ENCODE results near the gene DYTN.
A peak's percentile ranks its signal among the peaks of the same experiment; 100 is the strongest.

Gene DYTN

DNA sequence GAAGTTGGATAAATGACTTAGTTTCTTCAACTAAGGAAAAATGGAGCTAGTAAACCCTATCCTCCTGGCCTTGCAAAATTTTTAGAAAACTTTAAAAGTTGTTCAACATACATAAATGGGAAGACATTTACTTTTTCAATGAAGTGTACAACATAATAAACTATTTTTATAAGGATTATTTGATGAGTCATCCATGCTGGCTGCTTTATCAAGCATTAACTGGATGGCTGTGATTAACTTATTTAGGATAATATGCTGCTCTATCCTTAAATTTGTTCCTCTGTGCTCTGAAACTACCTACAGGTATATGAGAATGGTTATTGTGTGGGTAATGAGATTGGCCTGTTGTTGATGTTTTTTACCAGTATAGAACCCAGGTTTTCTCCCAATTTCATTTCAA lies 21.3 kb downstream of the DYTN start:
- DNase-seq, result no peak

- DNase-seq, result peak; percentile 0
Observed at GRCh38 chr2:206693399-206694137, 24.6 kb downstream of the DYTN start.

DNA sequence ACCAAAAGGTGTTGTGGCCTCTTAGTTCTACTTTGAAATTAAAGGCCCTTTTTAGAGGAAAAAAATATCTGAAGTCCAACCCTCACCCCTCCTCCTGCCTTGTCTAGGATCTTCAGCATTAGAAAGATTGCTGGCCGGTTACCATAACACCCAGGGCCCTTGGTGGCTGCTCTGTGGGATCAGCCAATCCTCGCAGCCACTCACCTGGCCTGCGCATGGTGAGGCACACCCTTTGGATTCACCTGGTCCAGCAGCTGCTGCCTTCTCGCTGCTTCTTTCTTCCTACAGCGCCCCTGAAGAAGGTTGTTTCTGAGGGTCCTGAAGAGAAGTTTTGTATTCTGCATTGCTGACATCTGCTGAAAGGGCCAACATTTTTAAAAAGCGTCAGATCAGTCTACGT lies 25.2 kb downstream of the DYTN start:
- DNase-seq, result no peak

GRCh38 chr2:206688990-206689389 lies 29.2 kb downstream of the DYTN start:
- no peak for DNase-seq

GRCh38 chr2:206688453-206688852 lies 29.7 kb downstream of the DYTN start:
- DNase-seq, result no peak

GRCh38 chr2:206683546-206683945 lies 34.6 kb downstream of the DYTN start:
- DNase-seq, result no peak

- no peak for DNase-seq
Observed at GRCh38 chr2:206670531-206671319, 47.5 kb downstream of the DYTN start.

GRCh38 chr2:206665251-206665650 lies 52.9 kb downstream of the DYTN start:
- no peak for DNase-seq

DNA sequence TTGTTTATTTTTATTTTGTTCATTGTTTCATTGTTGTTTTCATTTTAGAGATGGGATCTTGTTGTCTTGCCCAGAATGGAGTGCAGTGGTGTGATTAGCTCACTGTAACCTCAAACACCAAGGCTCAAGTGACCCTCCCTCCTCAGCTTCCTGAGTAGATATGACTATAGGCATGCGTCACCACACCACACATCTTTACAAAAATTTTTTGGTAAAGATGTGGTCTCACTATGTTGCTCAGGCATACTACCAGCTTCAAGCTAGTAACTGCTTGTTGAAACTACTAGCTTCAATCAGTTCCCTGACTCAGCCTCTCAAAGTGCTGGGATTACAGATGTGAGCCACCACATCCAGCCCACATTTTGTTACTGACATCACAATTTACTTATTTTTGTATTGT lies 61.1 kb downstream of the DYTN start:
- DNase-seq, result no peak

DNA sequence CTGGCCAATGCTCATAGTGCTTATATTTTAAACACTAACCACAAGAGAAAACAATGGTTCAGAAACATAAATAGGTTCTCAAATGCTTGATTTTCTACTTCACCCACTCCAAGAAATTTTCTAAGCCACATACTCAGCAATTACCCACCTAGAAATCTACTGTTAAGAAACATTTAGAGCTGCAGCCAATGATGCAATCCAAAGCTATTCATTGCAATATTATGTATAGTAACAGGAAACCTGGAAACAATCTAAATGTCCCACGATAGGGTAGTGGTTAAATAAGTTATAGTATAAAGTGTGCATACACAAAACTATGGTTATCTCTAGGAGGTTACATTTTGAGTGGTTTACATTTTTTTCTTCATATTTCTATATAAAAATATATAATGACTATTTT lies 70.2 kb downstream of the DYTN start:
- DNase-seq, result no peak

- DNase-seq, result no peak
Observed at GRCh38 chr2:206642075-206643025, 75.8 kb downstream of the DYTN start, which contains the start of gene FAM237A. Gene FAM237A, plus strand, starts transcription at chr2:206642487. Its CDS starts 1,750 bp downstream, at chr2:206644237.

GRCh38 chr2:206641226-206641625 lies 77.0 kb downstream of the DYTN start:
- DNase-seq, result no peak

DNA sequence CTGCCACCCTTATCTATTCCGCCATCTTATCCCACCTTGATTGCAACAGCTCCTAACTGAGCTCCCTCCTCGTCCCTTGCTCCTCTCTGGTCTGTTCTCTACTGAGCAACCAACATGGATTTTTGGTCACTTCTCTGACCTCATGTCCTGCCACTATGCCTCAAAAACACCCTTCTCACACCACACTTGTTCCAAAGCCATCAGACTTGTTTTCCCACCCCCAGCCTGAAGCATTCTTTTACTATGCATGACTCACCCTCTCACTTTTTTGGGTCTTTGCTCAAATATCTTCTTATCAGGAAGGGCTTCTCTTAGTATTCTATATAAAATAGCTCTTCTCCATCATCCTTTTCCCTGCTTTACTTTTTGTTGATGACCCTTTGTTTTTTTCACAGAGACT lies 78.6 kb downstream of the DYTN start:
- DNase-seq, result no peak

DNA sequence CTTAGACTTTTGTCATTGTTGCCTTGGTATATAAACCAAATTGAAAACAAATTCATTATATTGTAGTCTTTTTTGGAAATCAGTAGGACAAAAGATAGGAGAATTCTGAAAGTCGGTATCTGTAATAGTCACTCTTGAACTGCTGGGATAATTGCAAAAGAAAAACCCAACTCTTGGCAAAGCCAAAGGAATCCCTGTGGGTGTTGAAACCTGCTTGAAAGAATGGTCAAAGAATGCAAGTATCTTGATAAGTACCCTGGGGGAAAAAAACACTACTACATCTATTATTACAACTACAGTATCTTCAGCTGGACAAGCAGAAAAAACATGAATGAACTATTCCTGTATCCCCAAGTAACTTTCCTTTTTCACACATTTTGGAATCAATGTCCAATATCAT lies 83.2 kb downstream of the DYTN start:
- DNase-seq, result no peak

DNA sequence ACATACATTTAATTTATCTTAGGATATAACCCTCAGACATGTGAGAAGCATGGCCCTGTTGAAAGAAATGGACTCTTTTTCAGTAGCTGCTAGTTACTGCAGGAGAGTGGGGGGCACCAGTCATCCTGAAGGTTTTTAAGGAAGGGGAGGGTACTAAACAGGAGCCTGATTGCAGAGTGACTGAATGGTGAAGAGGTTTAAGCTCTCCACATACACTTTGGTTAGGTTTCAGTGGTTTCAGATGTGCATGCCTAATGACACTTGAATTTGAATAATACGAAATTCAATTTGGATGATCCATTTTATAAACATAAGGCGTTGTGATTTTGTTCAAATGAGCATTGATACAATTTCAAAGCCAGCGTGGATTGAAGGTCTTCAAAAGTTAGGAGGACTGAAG lies 86.9 kb downstream of the DYTN start:
- no peak for DNase-seq

GRCh38 chr2:206627632-206628031 lies 90.6 kb downstream of the DYTN start:
- DNase-seq, result no peak

GRCh38 chr2:206626108-206626507 lies 92.1 kb downstream of the DYTN start:
- no peak for DNase-seq

DNA sequence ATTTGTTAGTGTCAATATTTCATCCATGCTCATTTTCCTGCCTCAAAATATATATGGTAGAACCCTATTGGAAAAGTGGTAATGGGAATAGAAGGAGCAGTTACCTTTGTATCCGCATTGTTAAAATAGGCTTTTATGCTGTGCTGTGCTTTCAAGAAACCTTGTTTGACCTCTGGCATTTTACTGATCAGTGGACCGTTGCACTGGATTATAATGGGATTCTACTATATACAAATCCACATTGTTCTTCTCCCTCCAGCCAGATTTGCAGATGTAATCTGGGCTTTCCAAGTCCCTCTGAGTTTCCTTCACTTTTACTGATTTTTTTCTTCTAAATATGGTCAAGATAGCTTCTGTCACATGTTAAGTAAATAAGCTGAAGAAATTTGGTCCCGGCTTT lies 99.2 kb downstream of the DYTN start:
- no peak for DNase-seq

GRCh38 chr2:206616151-206616550 lies 102.0 kb downstream of the DYTN start:
- DNase-seq, result no peak

- no peak for DNase-seq
Observed at GRCh38 chr2:206615417-206616089, 102.6 kb downstream of the DYTN start.

GRCh38 chr2:206614811-206615210 lies 103.4 kb downstream of the DYTN start:
- DNase-seq, result no peak

GRCh38 chr2:206611736-206612135 lies 106.5 kb downstream of the DYTN start:
- no peak for DNase-seq

- no peak for DNase-seq
Observed at GRCh38 chr2:206611191-206611590, 107.0 kb downstream of the DYTN start.
